Upper lobe of left lung (tissue), 4 donors: Measurements from ENCODE around the gene TBC1D4.

ENCODE experiments used
- POLR2AphosphoS5 ChIP-seq, 2 donors: sonication (generic); formaldehyde crosslinking; IDR thresholded peaks; one replicate each; pipeline ENCODE4 v1.5.1; 2017; ENCODE audit warnings: antibody characterized with exemption in 2 of 2
- TF ChIP-seq, protein P1 (sequence below), 6 experiments: fragments of 450-650 bp in 4 of 6; fragments of 200-600 bp in 2 of 6; sonication (generic) in 2 of 6; IDR thresholded peaks; one replicate each; pipeline ENCODE4 v1.5.1; 2016 to 2019; ENCODE audit warnings: antibody characterized with exemption in 6 of 6

DNA sequence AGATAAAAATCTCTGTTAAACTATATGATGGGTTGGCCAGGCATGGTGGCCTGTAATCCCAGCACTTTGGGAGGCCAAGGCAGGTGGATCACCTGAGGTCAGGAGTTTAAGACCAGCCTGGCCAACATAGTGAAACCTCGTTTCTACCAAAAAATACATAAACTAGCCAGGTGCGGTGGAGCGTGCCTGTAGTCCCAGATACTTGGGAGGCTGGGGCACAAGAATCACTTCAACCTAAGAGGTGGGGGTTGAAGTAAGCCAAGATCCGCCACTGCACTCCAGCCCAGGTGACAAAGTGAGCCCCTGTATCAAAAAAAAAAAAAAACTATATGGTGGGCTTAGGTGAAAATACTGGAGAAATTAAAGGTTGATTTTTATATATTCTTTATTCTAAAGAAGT, 11.3 kb downstream of the TBC1D4 start:
- TF ChIP-seq, protein P1, sequence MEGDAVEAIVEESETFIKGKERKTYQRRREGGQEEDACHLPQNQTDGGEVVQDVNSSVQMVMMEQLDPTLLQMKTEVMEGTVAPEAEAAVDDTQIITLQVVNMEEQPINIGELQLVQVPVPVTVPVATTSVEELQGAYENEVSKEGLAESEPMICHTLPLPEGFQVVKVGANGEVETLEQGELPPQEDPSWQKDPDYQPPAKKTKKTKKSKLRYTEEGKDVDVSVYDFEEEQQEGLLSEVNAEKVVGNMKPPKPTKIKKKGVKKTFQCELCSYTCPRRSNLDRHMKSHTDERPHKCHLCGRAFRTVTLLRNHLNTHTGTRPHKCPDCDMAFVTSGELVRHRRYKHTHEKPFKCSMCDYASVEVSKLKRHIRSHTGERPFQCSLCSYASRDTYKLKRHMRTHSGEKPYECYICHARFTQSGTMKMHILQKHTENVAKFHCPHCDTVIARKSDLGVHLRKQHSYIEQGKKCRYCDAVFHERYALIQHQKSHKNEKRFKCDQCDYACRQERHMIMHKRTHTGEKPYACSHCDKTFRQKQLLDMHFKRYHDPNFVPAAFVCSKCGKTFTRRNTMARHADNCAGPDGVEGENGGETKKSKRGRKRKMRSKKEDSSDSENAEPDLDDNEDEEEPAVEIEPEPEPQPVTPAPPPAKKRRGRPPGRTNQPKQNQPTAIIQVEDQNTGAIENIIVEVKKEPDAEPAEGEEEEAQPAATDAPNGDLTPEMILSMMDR (IDR thresholded peaks at IDR 0.05) = no peak
- no peak for TF ChIP-seq POLR2AphosphoS5 (IDR thresholded peaks at IDR 0.05)
